AG10803 (cell line): ENCODE measurements around the gene TNIP2.

ENCODE experiments used
- DNase-seq: peaks from one replicate; pipeline ENCODE4 v3.0.0; 2010; ENCODE audit warnings: low read depth
- H3K4me3 ChIP-seq: 2 replicates; pipeline ENCODE4 v1.5.1; 2011; ENCODE audit warnings: mild to moderate bottlenecking, low read length, control low read depth
- TF ChIP-seq, protein P1 (sequence below): conservative IDR thresholded peaks from 2 replicates; pipeline ENCODE4 v1.5.1; 2011; ENCODE audit warnings: mild to moderate bottlenecking, low read length, control low read depth, inconsistent platforms

TNIP2 gene

DNA sequence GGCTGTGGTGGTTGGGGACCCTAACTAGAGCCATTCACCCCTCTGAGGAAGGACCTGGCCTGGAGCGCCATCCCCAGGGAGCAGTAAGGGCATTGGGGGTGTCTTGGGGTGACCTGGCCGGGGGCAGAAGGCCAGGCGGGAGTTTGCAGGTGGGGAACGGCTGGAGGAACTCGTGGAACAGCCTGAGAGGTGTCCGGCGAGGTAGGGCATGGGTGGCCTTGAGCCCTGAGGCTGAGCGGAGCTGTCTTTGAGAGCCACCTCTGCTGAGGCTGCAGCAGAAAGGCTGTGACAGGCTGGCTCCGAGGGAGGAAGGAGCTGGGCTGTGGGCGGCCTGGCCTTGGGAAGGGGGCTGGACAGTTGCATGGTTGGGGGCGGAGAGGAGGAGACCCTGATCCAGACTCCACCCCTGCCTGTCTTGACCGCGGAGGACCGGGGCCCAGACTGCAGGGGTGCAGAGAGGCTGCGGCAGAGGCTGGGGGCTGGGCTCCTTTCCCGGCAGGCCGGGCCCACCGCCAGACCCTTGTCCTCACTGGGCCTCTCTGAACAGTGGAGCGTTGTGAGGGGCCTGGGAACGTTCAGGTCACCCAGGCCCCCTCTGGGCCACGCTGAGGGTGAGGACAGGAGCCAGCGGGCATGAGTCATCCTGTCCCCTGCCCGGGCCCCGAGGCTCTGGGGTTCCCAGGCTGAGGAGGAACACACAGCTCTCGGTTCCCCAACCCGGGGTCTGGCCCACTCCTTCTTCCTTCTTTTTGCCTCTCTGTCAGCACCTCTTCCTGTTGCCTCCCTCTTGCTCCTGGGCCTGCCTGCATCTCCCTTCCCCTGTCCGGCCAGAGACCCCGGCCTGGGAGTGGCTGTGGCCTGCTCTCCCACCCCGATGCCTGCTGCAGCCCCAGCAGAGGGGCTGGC, 44.8 kb upstream of the TNIP2 start:
- peak overlapping the region; percentile 12; the same call in 1 of the 2 replicates for H3K4me3 ChIP-seq
- DNase-seq, result peak; percentile 44
- TF ChIP-seq, protein P1, sequence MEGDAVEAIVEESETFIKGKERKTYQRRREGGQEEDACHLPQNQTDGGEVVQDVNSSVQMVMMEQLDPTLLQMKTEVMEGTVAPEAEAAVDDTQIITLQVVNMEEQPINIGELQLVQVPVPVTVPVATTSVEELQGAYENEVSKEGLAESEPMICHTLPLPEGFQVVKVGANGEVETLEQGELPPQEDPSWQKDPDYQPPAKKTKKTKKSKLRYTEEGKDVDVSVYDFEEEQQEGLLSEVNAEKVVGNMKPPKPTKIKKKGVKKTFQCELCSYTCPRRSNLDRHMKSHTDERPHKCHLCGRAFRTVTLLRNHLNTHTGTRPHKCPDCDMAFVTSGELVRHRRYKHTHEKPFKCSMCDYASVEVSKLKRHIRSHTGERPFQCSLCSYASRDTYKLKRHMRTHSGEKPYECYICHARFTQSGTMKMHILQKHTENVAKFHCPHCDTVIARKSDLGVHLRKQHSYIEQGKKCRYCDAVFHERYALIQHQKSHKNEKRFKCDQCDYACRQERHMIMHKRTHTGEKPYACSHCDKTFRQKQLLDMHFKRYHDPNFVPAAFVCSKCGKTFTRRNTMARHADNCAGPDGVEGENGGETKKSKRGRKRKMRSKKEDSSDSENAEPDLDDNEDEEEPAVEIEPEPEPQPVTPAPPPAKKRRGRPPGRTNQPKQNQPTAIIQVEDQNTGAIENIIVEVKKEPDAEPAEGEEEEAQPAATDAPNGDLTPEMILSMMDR, result no peak

DNA sequence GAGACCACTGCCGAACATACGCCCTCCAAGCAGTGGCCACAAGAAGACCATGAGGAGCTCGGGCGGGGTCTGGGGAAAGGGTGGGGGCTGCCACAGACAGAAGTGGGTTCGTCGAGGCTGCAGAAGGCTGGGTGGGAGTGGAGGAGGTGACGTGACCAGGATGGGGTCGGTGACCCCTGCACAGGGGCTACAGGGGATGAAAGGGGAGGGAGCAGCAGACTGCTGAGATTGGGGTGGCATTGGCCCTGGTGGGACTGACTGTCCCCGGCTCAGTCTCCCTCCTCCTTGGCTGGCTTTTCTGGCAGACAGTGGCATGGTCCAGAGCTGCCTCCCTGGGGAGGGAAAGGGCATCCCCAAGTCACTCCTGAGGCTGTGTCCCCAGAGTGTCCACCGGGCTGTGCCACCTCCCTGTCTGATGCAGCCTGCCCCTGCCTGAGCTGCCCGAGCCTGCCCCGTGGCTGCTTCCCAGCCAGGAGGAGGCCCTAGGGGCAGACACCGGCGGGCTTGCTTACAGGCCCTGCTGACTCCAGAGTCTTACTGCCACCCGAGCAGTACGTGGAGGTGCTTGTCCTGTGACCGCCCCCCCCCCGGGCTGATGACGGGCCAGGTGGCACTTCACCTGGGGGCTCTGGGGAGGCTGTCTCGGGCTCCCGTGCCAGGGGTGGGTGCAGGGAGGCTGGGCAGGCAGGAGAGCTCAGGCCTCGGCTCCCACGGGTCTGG, 44.0 kb upstream of the TNIP2 start:
- TF ChIP-seq, protein P1, result no peak
- no peak for DNase-seq
- no peak overlapping the region for H3K4me3 ChIP-seq

DNA sequence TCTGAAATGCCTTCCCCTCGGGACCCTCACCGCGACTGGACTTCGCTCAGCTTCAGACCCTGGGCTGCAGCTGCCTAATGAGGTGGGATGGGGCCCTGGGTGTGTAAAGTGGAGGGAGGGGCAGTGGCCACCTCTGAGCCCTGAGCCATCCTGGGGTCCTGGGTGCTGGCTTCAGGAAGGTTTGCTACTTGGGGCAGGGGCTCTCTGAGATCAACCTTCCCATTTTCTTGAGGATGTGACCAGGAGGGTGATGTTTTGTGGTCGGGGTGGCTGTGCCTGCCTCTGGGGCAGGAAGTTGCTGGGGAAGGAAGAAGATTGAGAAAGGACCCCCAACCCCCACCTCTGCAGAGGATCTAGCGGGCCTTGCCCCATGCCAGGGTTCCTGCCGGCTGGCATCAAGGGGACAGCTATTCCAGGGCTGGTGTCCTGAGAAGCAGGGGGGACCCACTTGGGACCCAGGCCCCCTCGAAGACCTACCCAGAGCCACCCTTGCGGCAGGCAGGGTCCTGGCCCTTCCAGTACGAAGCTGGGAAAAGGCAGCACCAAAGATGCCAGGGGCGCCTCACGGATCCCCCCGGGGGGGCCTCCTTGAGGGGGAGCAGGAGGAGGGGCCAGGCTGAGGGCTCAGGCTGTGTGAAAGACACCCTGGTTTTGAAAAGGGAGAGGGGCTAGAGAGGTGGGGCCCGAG, 43.2 kb upstream of the TNIP2 start:
- TF ChIP-seq, protein P1, result no peak
- H3K4me3 ChIP-seq, result no peak overlapping the region
- no peak for DNase-seq

DNA sequence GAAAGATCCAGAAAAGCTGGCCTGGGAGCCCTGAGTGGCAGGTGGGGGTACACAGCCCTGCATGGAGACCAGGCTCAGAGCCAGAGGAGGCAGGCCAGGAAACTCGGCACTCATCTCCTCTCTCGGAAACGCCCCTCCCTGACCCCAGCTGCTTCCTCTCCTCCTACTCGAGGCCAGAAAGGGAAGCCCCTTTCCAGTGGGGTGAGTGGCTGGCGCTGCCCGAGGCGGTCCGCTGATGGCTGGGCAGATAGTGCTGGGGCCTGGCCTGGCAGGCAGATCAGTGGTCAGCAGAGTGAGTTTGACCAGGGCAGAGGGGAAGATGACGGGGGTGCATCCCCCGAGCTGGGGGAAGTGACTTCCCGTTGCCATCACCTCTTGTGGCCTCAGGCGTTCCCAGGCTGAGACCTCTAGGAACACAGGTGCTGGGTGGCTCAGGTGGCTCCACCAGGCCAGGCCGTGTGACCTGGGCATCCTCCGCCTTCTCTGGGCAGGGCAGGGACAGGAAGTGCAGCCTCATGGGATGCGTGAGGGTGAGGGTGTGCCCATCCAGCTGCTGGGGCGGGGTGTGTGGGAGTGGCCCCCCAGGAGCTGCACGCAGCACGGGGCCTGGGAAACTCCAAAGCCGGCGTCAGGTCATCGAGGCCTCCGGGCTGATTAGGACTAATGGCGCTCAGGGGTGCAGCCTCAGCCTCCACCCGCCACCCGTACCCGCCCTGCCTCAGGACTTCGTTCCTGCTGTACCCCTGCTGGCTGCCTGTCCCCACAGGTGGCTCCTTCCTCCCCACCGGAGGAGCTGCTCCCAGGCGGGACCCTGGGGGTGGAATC, 42.5 kb upstream of the TNIP2 start:
- DNase-seq, result no peak
- no peak overlapping the region for H3K4me3 ChIP-seq
- TF ChIP-seq, protein P1, result no peak

DNA sequence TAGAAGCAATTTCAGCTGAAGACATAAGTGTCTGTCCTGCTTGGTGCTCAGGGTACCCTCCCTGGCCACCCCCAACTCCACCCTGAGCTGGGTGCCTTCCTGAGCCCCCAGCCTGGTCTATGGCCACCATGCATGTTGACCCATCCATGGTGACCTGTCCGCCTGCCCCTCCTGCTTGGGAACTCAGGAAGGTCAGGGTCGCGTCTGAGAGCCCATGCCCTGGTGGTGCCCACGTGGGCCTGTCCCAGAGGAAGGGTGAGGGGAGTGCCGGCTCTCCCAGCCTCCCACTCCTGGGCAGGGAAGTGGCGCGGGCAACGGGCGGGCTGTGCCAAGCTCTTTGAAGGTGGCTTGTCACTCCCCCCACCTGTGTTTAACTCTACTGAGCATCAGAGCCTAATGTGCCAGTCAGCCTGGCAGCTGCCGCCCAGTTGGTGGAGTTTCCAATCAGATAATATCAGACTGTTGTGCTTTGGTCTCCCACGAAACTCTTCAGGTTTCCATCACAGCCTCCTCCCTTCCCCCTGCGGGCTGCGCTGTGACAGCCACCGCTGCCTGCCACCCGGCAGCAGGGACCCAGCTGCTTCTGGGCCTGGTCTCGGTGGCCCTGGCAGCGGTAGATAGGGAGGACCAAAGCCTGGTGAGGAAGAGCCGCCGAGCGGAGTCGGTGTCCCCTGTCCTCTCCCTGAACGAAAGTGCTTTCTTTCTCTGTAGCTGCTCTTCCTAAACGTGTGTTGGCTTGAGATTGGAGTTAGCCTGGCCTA, 41.6 kb upstream of the TNIP2 start:
- no peak overlapping the region for H3K4me3 ChIP-seq
- TF ChIP-seq, protein P1, result no peak
- no peak for DNase-seq

DNA sequence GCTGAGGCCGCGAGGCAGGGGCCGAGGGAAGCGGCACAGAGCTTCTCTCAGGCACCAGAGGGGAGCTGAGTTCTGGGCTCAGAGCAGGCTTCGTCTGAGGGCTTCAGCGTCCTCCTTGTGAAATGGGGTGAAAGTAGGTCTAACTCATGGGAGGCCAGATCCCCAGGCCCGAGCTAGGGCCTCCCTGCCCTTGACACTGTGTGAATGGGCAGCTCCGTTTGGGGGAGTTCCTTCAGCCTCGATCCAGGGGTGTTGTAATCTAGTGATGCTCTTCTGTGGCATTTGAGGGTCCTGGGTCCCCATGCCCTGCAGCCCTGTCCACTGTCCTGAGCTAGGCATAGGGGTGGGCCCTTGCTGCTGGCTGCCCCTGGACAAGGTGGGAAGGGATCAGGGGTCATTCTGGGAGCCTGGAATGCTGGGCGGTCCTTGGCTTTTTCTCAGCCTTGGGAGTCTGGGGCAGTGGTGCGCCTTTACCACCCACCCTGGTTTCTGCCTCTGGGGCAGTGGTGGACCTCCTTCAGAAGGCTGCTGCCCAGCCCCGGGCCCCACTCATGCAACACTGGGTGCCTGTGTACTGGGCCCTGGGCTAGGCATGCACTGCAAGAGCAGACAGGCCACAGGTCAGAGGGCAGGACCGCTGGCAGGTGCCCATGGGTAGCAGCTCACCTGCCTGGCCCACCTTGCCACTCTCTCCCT, 40.9 kb upstream of the TNIP2 start:
- DNase-seq, result no peak

More for the DNA sequence above, 40.9 kb upstream of the TNIP2 start:
- TF ChIP-seq, protein P1, result no peak
- H3K4me3 ChIP-seq, result no peak overlapping the region
